ENCODE data around the gene SF1. TPM values are rescaled to one million over a fixed set of nuclear protein-coding genes. Genes with fewer than 3 reads are reported as not detected.

The SF1 gene
- total and polyA plus RNA-seq, 2 of the 8 experiments (the other 6 are each of a cell fraction or from before 2014, with no cell fraction given): 72.7 to 353 TPM

GRCh38 chr11:64768300-64768694, 10.0 kb downstream of the SF1 start:
- 91% methylated on average over 6 of the region's 6 CpGs; no CpG with 5 or more reads in 1 of the 2 experiments for WGBS, 2 experiments (ENCODE audit: extremely low coverage in 1 of 2, insufficient coverage in 1 of 2, insufficient read length in 1 of 2, insufficient replicate concordance in 2 of 2, low coverage in 1 of 2, low lambda C conversion rate in 2 of 2, missing lambda C conversion rate in 1 of 2)
- DNase-seq (ENCODE audit: low read depth in 1 of 2, low spot score in 2 of 2) (no peak), FAIRE-seq (no peak)
- H3K14ac ChIP-seq (ENCODE audit: insufficient read length): no peak overlapping the region
- no peak overlapping the region for H2AFZ ChIP-seq (ENCODE audit: low read length)
- no peak overlapping the region for H2BK5ac ChIP-seq (ENCODE audit: low read depth, low read length)
- POLR2A ChIA-PET (ENCODE audit: partially characterized antibody): interaction anchor here (0.7 to 42.9 kb wide), 4 partner anchors 3 to 408 kb away, joined by 4 to 1087 read pairs (median 546); partner anchors contain the start of genes PYGM, RASGRP2 and SF1
- no peak overlapping the region for H3K4me3 ChIP-seq (ENCODE audit: extremely low read depth in 1 of 4, insufficient read depth in 2 of 4, low read depth in 3 of 4, low read length in 4 of 4)
- H3K79me1 ChIP-seq (ENCODE audit: low read depth, low read length): peaks cover 6% of the 10 kb centered on the region
- H3K36me3 ChIP-seq (ENCODE audit: control insufficient read depth in 2 of 4, insufficient read depth in 4 of 4, low read length in 3 of 4): peaks cover 58 to 98% (median 86%) of the 10 kb centered on the region in 4 experiments
- H4K20me1 ChIP-seq (replicated peaks in 1 of 2; ENCODE audit: control insufficient read depth in 1 of 2, insufficient read depth in 2 of 2, low read length in 2 of 2): peaks cover 28 to 44% of the 10 kb centered on the region in 2 experiments
- H3K9me3 ChIP-seq (ENCODE audit: insufficient read depth in 2 of 2, low read depth in 1 of 2, low read length in 1 of 2): no peaks in the 10 kb centered on the region
- H4K91ac ChIP-seq (replicated peaks; ENCODE audit: insufficient read length, low read length): no peak overlapping the region
- H3K27me3 ChIP-seq (replicated peaks in 1 of 4; ENCODE audit: control insufficient read depth in 3 of 4, extremely low read depth in 1 of 4, insufficient read depth in 3 of 4, low read length in 3 of 4): no peaks in the 10 kb centered on the region; a peak in 1 of 7 replicates
- peaks cover 16 to 36% (median 30%) of the 10 kb centered on the region in 4 experiments for H3K4me1 ChIP-seq (replicated peaks in 1 of 4; ENCODE audit: control insufficient read depth in 3 of 4, insufficient read depth in 4 of 4, low read length in 3 of 4)
- CTCF ChIA-PET (ENCODE audit: partially characterized antibody): interaction anchor here (0.9 to 23.6 kb wide), 8 partner anchors 8 to 49 kb away, joined by 3 to 376 read pairs (median 6); partner anchors contain the start of genes PYGM, RASGRP2 and SF1
- H2BK20ac ChIP-seq (ENCODE audit: low read length): no peak overlapping the region
- no peak overlapping the region for H3K9ac ChIP-seq (replicated peaks in 1 of 4; ENCODE audit: extremely low read depth in 1 of 4, low read depth in 3 of 4, low read length in 3 of 4)
- H3K27ac ChIP-seq (ENCODE audit: low read depth, low read length): no peak overlapping the region
- peaks cover 5 to 45% of the 10 kb centered on the region in 2 experiments; a peak in 3 of 4 replicates for H3K79me2 ChIP-seq (ENCODE audit: control insufficient read depth in 1 of 2, insufficient read depth in 2 of 2, low read length in 2 of 2)
- H2BK12ac ChIP-seq (ENCODE audit: low read depth, low read length): no peak overlapping the region
- H3K4me2 ChIP-seq (ENCODE audit: insufficient read depth in 1 of 2, low read depth in 2 of 2, low read length in 2 of 2): no peak overlapping the region
- no peak overlapping the region for H3K4ac ChIP-seq (replicated peaks; ENCODE audit: insufficient read length, low read depth, low read length)
- H3K23ac ChIP-seq (ENCODE audit: insufficient read length): no peak overlapping the region
- H2BK120ac ChIP-seq (replicated peaks; ENCODE audit: low read depth, low read length): no peak overlapping the region
- no peak overlapping the region for H2AK5ac ChIP-seq (ENCODE audit: low read depth, low read length)
- no peak overlapping the region for H4K8ac ChIP-seq (ENCODE audit: extremely low read depth, insufficient read depth, low read length)
- H3K18ac ChIP-seq (ENCODE audit: extremely low read depth, low read length): no peak overlapping the region
- H4K5ac ChIP-seq (ENCODE audit: insufficient read length, low read depth, low read length): no peak overlapping the region
- TF ChIP-seq POLR2AphosphoS5 (IDR thresholded peaks at IDR 0.05; ENCODE audit: low read depth, low read length) (0 out of 2 replicates have a peak, but pooled peaks have one; percentile 30), RXRA (IDR thresholded peaks at IDR 0.05; ENCODE audit: insufficient read depth, low read depth, low read length) (no peak)
- H3K23me2 ChIP-seq (ENCODE audit: low read depth, low read length): no peaks in the 10 kb centered on the region
- no peak overlapping the region for H3K56ac ChIP-seq (replicated peaks; ENCODE audit: insufficient read length, low read depth, low read length)
- no peak overlapping the region for H2BK15ac ChIP-seq (ENCODE audit: low read length)

Data from H1 (cell line).